ENCODE data around the gene SLX1A.
"Not testable (repeated sequence)": the region's sequence is repeated elsewhere in the genome, so short reads cannot be mapped to it uniquely, and the experiment has no call there.

Gene SLX1A

DNA sequence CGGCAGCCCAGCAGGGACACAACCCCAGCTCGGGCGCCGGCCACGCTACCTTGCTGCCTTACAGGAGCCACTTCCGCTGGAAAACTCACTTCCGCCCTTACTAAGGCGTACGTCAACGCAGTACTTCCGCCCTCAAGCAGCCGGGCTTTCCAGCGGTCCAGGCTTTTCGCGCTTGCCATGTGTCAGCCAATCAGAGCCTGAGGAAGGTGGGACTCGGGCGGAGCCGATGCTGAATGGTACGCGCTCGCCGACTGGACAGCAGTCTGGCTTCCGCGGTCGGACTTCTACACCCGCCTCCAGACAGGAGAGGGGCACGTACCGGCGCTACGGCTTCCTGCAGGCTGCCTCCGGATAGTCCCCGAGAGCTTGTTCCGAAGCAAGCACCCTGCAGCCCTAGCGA lies at the start of gene SLX1A, which contains the start of gene BOLA2B:
SLX1A (plus strand) TSS at position 261 of the 400 bp plus-strand sequence. CDS start 210 bp downstream, outside the sequence.
BOLA2B (minus strand) TSS at position 52 of the 400 bp plus-strand sequence. CDS start 71 bp downstream, outside the sequence.
- not testable (repeated sequence) for DNase-seq

- no peak for DNase-seq
These were observed 49.7 kb upstream of the SLX1A start for GRCh38 chr16:30144017-30144416.

- no peak for DNase-seq
These were observed 48.8 kb upstream of the SLX1A start for GRCh38 chr16:30144917-30145316.

DNA sequence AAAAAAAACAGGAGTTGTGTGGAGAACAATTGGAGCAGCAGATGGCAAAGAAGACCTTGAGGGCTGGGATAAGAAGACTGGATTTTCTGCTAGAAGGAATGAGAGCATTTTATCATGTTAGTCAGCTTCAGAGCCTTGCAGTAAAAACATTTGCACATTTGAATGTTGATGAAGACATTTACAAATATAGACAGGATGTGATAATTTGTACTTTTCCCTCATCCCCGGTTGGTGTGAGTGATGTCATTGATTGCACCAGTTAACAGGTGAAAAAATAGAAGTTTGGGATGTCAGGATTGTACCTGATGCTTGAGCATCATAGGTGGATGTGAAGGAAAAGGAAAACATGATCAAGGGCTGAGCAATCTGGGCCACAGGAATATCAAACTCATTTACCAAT lies 48.0 kb upstream of the SLX1A start:
- DNase-seq: no peak

GRCh38 chr16:30147843-30148510 lies 45.7 kb upstream of the SLX1A start:
- no peak for DNase-seq

DNA sequence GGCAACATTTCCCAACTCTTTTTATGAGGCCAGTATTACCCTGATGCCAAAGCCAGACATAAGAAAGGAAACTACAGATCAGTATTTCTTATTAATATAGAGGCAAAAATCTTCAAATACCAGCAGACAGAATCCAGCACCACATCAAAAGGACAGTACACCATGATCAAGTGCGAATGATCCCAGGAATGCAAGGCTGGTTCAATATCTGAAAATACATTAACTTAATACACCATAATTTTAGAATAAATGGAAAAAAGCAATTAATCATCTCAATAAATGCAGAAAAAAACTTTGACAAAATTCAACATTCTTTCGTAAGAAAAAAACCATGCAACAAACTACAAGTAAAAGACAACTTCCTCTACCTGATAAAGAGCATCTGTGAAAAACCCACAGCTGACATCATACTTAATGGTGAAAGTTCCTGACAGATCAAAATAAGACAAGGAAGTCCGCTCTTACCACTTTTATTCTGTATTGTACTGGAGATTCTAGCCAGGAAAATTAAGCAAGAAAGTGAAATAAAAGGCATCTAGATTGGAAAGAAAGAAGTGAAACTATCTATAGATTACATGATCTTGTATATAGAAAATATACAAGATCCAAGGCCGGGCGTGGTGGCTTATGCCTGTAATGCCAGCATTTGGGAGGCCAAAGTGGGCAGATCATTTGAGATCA lies 44.3 kb upstream of the SLX1A start:
- DNase-seq: no peak

DNA sequence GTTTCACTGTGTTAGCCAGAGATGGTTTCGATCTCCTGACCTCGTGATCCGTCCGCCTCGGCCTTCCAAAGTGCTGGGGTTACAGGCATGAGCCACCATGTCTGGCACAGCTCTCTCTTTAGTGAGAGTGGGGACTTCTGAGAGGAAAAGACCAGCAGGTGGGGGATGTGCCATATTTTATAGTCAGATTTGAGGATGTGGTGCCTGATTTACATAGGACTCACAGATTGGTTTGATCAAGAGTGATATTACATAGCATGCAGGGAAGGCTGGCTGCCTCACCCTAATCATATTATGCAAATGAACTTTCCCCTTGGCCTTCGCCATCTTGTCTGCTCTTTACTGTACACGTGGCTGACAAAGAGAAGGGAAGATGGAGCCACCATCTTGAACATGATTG lies 42.6 kb upstream of the SLX1A start:
- DNase-seq: no peak

GRCh38 chr16:30152517-30152916 lies 41.2 kb upstream of the SLX1A start:
- DNase-seq: no peak

- no peak for DNase-seq
These were observed 38.5 kb upstream of the SLX1A start for GRCh38 chr16:30155188-30155587.

GRCh38 chr16:30157214-30157613 lies 36.5 kb upstream of the SLX1A start:
- DNase-seq: no peak

GRCh38 chr16:30163538-30163937 lies 30.1 kb upstream of the SLX1A start:
- DNase-seq: no peak

DNA sequence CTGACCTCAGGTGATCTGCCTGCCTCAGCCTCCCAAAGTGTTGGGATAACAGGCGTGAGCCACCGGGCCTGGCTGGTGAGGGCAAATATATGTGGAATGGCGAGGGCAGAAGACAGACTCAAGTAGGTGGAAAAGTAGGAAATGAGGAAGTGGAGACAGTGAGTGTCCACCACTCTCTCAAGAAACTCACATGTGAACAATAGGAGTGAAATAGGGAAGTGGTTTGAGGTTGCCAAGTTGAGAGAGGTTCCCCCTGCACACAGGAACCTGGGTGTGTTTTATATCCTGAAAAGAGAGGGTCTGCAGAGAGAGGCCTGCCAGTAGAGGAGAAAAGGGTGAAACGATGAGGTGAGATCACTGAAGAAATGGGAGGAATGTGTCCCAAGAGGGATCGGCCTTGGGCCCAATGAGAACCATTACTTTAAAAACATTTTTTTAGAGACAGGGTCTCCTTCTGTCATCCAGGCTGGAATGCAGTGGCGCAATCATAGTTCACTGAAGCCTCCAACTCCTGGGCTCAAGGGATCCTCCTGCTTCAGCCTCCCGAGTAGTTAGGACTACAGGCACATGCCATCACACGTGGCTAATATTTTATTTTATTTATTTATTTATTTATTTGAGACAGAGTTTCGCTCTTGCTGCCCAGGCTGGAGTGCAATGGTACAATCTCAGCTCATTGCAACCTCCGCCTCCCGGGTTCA lies 27.3 kb upstream of the SLX1A start:
- no peak for DNase-seq

GRCh38 chr16:30168746-30169145 lies 24.9 kb upstream of the SLX1A start:
- not testable (repeated sequence) for DNase-seq

DNA sequence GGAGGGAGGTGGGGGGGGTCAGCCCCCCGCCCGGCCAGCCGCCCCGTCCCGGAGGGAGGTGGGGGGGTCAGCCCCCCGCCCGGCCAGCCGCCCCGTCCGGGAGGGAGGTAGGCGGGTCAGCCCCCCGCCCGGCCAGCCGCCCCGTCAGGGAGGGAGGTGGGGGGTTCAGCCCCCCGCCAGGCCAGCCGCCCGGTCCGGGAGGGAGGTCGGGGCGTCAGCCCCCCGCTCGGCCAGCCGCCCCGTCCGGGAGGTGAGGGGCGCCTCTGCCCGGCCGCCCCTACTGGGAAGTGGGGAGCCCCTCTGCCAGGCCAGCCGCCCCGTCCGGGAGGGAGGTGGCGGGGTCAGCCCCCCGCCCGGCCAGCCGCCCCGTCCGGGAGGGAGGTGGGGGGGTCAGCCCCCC lies 24.3 kb upstream of the SLX1A start:
- not testable (repeated sequence) for DNase-seq

GRCh38 chr16:30170145-30170544 lies 23.5 kb upstream of the SLX1A start:
- DNase-seq: not testable (repeated sequence)

- no peak for DNase-seq
These were observed 20.6 kb upstream of the SLX1A start for GRCh38 chr16:30173054-30173453.

DNA sequence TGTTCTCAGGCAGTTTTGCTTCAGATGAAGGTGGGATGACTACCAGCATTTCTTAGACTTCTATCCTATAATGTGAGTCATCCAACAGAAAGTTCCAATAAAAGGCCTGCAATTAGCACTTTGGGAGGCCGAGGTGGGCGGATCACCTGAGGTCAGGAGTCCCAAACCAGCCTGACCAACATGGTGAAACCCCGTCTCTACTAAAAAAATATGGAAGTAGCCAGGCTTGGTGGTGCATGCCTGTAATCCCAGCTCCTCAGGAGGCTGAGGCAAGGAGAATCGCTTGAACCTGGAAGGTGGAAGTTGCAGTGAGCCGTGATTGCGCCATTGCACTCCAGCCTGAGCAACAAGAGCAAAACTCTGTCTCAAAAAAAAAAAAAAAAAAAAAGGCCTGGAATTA lies 16.8 kb upstream of the SLX1A start:
- DNase-seq: not testable (repeated sequence)

DNA sequence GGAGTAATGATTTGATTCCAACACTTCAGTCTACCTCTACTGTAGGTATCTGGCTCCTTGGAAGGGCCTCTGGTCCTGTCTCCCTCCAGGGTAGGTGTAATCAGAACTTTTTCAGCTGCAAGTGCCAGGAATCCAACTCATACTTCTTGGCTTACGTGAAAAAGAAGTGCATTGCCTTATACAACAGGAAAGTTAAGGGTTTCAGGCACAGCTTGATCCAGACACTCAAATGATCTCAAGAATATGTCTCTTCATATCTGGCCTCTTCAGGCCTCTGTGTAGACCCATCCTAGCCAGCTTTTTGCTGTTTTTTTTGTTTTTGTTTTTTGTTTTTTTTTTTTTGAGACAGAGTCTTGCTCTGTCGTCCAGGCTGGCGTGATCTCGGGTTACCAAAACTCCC lies 14.5 kb upstream of the SLX1A start:
- DNase-seq: no peak

GRCh38 chr16:30179931-30180330 lies 13.7 kb upstream of the SLX1A start:
- no peak for DNase-seq

- no peak for DNase-seq
These were observed 12.9 kb upstream of the SLX1A start for GRCh38 chr16:30180741-30181140.

GRCh38 chr16:30183233-30184095 lies 10.2 kb upstream of the SLX1A start, which contains the start of gene CORO1A:
Gene CORO1A (plus strand): TSS chr16:30183602. CDS start chr16:30185210, 1,608 bp downstream.
- peak; percentile 64 to 80 (median 67) for DNase-seq

- peak; percentile 26 to 81 (median 50) for DNase-seq
These were observed 9.4 kb upstream of the SLX1A start for GRCh38 chr16:30184096-30184890.

All from activated CD4-positive, CD25-positive, alpha-beta regulatory T cell (primary cell).